HL-60 (cell line): ENCODE data around the gene SLC7A7.

Experiments
- DNase-seq, 2 experiments: peaks; one replicate each; pipeline ENCODE4 v3.0.0-alpha.2; 2010 to 2020; ENCODE audit warnings: low read depth in 1 of 2, low spot score in 1 of 2
- H3K27ac ChIP-seq: fragments of 250-450 bp; sonication (Bioruptor Pico); replicated peaks from 2 replicates; pipeline ENCODE4 v1.5.1; 2020; ENCODE audit warnings: mild to moderate bottlenecking, moderate library complexity
- H3K27me3 ChIP-seq: fragments of 250-450 bp; sonication (Bioruptor Pico); 2 replicates; pipeline ENCODE4 v1.5.1; 2021; ENCODE audit warnings: mild to moderate bottlenecking, moderate library complexity; ENCODE audit not compliant: insufficient read depth, poor library complexity, severe bottlenecking
- H3K4me3 ChIP-seq: replicated peaks from 2 replicates; pipeline ENCODE4 v1.5.1; 2011; ENCODE audit warnings: mild to moderate bottlenecking, control low read depth, low read length; ENCODE audit not compliant: insufficient read depth
- GABPA ChIP-seq: IDR thresholded peaks from 2 replicates; pipeline ENCODE4 v1.6.1; 2012; ENCODE audit warnings: low read depth
- POLR2AphosphoS5 ChIP-seq: IDR thresholded peaks from 2 replicates; pipeline ENCODE4 v1.6.1; 2012; ENCODE audit warnings: low read depth
- SPI1 ChIP-seq: IDR thresholded peaks from 2 replicates; pipeline ENCODE4 v1.6.1; 2012; ENCODE audit warnings: low read depth, mild to moderate bottlenecking, borderline replicate concordance
- TF ChIP-seq, protein P1 (sequence below): IDR thresholded peaks from 2 replicates; pipeline ENCODE4 v1.6.1; 2012; ENCODE audit warnings: low read depth; ENCODE audit not compliant: insufficient replicate concordance
- TF ChIP-seq, protein P2 (sequence below): IDR thresholded peaks from one replicate; pipeline ENCODE4 v1.5.1; 2011; ENCODE audit warnings: low read length, control low read depth, inconsistent platforms; ENCODE audit not compliant: insufficient read depth

SLC7A7 gene

DNA sequence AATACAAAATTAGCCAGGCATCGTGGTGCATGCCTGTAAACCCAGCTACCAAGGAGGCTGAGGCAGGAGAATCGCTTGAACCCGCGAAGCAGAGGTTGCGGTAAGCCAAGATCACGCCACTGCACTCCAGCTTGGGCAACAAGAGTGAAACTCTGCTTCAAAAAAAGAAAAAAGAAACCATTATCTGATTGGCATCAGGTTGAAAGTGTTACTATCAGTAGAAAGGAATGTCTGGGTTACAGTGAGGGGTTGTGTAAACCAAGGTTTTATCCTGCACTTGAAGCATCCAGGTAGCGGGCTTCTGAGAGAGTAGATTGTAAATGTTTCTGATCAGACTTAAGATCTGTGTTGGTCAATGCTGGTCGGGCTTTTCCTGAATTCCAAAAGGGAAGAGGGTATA lies 62.8 kb downstream of the SLC7A7 start:
- no peak for DNase-seq
- Histone ChIP-seq H3K4me3 (no peak overlapping the region), H3K27ac (no peak overlapping the region), H3K27me3 (no peaks in the 10 kb centered on the region)
- TF ChIP-seq GABPA (no peak), SPI1 (no peak), POLR2AphosphoS5 (no peak)
- TF ChIP-seq, protein P1, sequence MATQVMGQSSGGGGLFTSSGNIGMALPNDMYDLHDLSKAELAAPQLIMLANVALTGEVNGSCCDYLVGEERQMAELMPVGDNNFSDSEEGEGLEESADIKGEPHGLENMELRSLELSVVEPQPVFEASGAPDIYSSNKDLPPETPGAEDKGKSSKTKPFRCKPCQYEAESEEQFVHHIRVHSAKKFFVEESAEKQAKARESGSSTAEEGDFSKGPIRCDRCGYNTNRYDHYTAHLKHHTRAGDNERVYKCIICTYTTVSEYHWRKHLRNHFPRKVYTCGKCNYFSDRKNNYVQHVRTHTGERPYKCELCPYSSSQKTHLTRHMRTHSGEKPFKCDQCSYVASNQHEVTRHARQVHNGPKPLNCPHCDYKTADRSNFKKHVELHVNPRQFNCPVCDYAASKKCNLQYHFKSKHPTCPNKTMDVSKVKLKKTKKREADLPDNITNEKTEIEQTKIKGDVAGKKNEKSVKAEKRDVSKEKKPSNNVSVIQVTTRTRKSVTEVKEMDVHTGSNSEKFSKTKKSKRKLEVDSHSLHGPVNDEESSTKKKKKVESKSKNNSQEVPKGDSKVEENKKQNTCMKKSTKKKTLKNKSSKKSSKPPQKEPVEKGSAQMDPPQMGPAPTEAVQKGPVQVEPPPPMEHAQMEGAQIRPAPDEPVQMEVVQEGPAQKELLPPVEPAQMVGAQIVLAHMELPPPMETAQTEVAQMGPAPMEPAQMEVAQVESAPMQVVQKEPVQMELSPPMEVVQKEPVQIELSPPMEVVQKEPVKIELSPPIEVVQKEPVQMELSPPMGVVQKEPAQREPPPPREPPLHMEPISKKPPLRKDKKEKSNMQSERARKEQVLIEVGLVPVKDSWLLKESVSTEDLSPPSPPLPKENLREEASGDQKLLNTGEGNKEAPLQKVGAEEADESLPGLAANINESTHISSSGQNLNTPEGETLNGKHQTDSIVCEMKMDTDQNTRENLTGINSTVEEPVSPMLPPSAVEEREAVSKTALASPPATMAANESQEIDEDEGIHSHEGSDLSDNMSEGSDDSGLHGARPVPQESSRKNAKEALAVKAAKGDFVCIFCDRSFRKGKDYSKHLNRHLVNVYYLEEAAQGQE, result no peak
- TF ChIP-seq, protein P2, sequence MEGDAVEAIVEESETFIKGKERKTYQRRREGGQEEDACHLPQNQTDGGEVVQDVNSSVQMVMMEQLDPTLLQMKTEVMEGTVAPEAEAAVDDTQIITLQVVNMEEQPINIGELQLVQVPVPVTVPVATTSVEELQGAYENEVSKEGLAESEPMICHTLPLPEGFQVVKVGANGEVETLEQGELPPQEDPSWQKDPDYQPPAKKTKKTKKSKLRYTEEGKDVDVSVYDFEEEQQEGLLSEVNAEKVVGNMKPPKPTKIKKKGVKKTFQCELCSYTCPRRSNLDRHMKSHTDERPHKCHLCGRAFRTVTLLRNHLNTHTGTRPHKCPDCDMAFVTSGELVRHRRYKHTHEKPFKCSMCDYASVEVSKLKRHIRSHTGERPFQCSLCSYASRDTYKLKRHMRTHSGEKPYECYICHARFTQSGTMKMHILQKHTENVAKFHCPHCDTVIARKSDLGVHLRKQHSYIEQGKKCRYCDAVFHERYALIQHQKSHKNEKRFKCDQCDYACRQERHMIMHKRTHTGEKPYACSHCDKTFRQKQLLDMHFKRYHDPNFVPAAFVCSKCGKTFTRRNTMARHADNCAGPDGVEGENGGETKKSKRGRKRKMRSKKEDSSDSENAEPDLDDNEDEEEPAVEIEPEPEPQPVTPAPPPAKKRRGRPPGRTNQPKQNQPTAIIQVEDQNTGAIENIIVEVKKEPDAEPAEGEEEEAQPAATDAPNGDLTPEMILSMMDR, result no peak

DNA sequence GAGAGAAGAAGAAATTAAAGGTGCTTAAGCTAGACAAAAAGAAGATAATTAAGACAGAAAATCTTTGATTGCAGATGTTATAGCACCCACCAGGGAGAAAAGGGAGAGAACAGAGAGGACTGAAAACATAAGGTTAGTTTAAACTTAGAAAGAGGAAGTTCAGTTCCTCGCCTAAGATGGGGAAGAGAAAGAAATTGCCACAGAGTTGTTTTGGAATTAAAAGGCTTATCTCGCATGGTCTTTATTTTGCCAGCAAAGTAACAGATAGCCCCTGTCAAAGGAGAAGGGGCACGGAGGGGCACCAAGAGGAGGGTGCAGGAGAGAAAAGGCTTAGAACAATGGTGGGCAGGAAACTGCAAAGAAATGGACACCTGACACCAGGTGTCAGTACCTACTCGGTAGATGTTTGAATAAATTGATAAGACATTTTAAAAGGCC lies 66.6 kb downstream of the SLC7A7 start:
- Histone ChIP-seq H3K4me3 (no peak overlapping the region), H3K27ac (no peak overlapping the region; the same call in 1 of the 2 replicates)
- DNase-seq, result peak in 1 of 2 experiments; percentile 33

DNA sequence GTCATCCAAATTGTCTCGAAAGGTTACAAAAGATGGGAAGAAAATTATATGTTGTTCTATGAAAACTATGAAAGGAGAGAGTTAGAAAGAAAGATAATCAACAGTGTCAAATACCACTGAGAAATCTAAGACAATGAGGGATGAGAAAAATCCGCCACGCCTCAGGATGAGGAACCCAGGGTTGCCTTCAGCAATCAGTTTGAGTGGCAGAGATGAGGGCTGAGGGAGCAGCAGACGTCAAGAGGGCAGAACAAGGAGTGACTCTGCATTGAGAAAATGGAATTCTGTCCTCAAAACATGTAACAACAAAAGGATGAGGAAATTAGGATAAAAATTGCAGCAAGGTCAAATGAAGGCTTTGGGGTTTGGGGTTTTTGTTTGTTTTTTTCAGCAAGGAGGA lies 67.0 kb downstream of the SLC7A7 start:
- Histone ChIP-seq H3K4me3 (no peak overlapping the region), H3K27me3 (no peaks in the 10 kb centered on the region), H3K27ac (no peak overlapping the region; the same call in 1 of the 2 replicates)
- DNase-seq, result no peak
- TF ChIP-seq SPI1, result no peak
- TF ChIP-seq, protein P1, result no peak
- TF ChIP-seq, protein P2, result no peak
- no peak for TF ChIP-seq POLR2AphosphoS5
- no peak for TF ChIP-seq GABPA

More for the DNA sequence above, 66.6 kb downstream of the SLC7A7 start:
- no peaks in the 10 kb centered on the region for H3K27me3 ChIP-seq
- TF ChIP-seq, protein P1, result no peak
- TF ChIP-seq POLR2AphosphoS5 (no peak), SPI1 (peak; percentile 74; the same call in 1 of the 2 replicates)
